Measurements from ENCODE around the gene STAB1.

The STAB1 gene

GRCh38 chr3:52572221-52572620 is 77.1 kb downstream of the STAB1 start:
- DNase-seq (ENCODE audit: low spot score), result no peak
- TF ChIP-seq CTCF (IDR thresholded peaks at IDR 0.05; ENCODE audit: extremely low read depth, insufficient read depth, missing control alignments), result no peak
- in situ Hi-C loops (cut with MboI; ENCODE audit: low pct_unique_long_range_greater_than_20kb, low sequenced_read_pairs, unreplicated experiment), result no loop called here
